HL-60 (cell line): Measurements from ENCODE around the gene ROR1.

ENCODE experiments used
- DNase-seq, 2 experiments: peaks; one replicate each; pipeline ENCODE4 v3.0.0-alpha.2; 2010 to 2020; ENCODE audit warnings: low read depth in 1 of 2, low spot score in 1 of 2
- H3K27ac ChIP-seq: fragments of 250-450 bp; sonication (Bioruptor Pico); replicated peaks from 2 replicates; pipeline ENCODE4 v1.5.1; 2020; ENCODE audit warnings: mild to moderate bottlenecking, moderate library complexity
- H3K27me3 ChIP-seq: fragments of 250-450 bp; sonication (Bioruptor Pico); 2 replicates; pipeline ENCODE4 v1.5.1; 2021; ENCODE audit warnings: mild to moderate bottlenecking, moderate library complexity; ENCODE audit not compliant: insufficient read depth, poor library complexity, severe bottlenecking
- H3K4me3 ChIP-seq: replicated peaks from 2 replicates; pipeline ENCODE4 v1.5.1; 2011; ENCODE audit warnings: mild to moderate bottlenecking, control low read depth, low read length; ENCODE audit not compliant: insufficient read depth
- CTCF ChIP-seq: IDR thresholded peaks from one replicate; pipeline ENCODE4 v1.5.1; 2011; ENCODE audit warnings: low read length, control low read depth, inconsistent platforms; ENCODE audit not compliant: insufficient read depth
- GABPA ChIP-seq: IDR thresholded peaks from 2 replicates; pipeline ENCODE4 v1.6.1; 2012; ENCODE audit warnings: low read depth
- POLR2AphosphoS5 ChIP-seq: IDR thresholded peaks from 2 replicates; pipeline ENCODE4 v1.6.1; 2012; ENCODE audit warnings: low read depth
- REST ChIP-seq: IDR thresholded peaks from 2 replicates; pipeline ENCODE4 v1.6.1; 2012; ENCODE audit warnings: low read depth; ENCODE audit not compliant: insufficient replicate concordance
- SPI1 ChIP-seq: IDR thresholded peaks from 2 replicates; pipeline ENCODE4 v1.6.1; 2012; ENCODE audit warnings: low read depth, mild to moderate bottlenecking, borderline replicate concordance

ROR1 gene

GRCh38 chr1:63748641-63749040, 25.2 kb upstream of the ROR1 start:
- DNase-seq = no peak
- no peaks in the 10 kb centered on the region for H3K27me3 ChIP-seq
- H3K27ac ChIP-seq = no peak overlapping the region
- H3K4me3 ChIP-seq = no peak overlapping the region
- TF ChIP-seq REST (no peak), SPI1 (no peak), GABPA (no peak), CTCF (no peak)

GRCh38 chr1:63750721-63751120, 23.1 kb upstream of the ROR1 start:
- TF ChIP-seq POLR2AphosphoS5 = no peak
- TF ChIP-seq SPI1 = no peak
- TF ChIP-seq REST = no peak
- TF ChIP-seq CTCF = no peak
- no peak for TF ChIP-seq GABPA
- Histone ChIP-seq H3K27ac (no peak overlapping the region), H3K4me3 (no peak overlapping the region), H3K27me3 (no peaks in the 10 kb centered on the region)
- no peak for DNase-seq

- TF ChIP-seq SPI1 (no peak), CTCF (no peak), REST (no peak), POLR2AphosphoS5 (no peak), GABPA (no peak)
- DNase-seq = no peak
- no peaks in the 10 kb centered on the region for H3K27me3 ChIP-seq
- no peak overlapping the region for H3K4me3 ChIP-seq
- H3K27ac ChIP-seq = no peak overlapping the region
Measured at GRCh38 chr1:63752176-63752575, 21.6 kb upstream of the ROR1 start.
